ENCODE results near the gene RPL3.
A peak's percentile ranks its signal among the peaks of the same experiment; 100 is the strongest.

Gene RPL3

DNA sequence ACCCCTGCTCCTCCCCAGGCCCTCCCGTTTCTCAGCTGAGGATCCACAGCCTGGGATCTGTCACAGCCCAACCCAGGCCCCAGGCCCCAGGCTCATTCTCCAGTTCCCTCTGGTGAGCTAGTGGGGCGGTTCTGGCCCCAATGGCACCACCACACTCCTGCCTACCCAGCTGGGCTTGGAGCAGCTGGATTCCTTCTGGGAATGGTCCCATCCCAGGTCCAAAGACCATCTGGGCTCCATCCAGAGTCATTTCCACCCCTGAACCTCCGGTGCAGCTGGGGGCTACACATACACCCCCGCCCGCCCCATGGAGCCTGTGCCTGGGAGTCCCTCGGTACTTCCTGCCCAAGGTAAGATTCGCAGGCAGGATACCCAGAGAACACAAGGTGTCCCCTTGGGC lies 39.2 kb downstream of the RPL3 start:
- no peak for DNase-seq

DNA sequence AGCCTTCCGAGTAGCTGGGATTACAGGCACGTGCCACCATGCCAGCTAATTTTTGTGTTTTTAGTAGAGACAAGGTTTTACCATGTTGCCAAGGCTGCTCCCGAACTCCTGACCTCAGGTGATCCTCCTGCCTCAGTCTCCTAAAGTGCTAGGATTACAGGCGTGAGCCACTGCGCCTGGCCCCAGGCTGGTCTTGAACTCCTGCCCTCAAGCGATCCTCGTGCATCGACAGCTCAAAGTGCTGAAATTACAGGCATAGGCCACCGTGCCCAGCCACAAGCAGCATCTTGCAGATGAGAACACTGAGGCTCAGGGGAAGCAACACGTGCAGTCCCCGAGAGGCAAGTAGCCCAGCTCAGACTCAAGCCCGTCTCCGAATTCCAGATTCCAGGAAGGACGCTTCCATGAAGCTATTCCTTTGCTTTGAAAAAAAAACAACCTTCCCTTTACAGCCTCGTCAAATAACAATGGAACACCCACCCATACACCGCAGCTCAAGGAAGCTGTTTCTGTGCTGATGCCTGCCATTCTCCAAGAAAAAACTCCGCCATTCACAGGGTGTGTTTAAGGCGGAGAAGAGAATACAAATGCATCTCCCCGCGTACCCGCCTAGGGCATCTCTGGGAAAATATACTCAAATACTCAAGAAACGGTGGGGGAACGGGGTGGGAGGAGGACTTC lies 40.1 kb downstream of the RPL3 start:
- DNase-seq: no peak

DNA sequence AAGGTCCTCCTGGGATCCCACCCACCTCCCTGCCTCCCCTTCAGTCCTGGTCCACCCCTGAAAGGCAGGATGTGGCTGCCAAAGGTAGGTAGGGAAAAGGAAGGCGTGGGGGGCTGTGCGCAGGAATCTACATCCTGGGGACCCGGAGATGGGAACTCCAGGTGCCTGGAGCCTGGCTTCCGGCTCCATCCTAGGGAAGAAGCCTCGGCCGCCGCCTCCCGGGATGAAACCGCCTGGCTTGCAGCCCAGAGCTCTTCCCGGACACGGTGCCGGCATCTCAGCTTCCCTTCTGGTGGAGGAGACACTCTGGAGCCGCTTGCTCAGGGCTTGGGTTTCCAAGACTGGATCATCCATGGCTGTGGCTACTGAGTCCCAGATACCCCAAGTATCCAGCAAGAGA lies 41.4 kb downstream of the RPL3 start:
- DNase-seq: no peak

DNA sequence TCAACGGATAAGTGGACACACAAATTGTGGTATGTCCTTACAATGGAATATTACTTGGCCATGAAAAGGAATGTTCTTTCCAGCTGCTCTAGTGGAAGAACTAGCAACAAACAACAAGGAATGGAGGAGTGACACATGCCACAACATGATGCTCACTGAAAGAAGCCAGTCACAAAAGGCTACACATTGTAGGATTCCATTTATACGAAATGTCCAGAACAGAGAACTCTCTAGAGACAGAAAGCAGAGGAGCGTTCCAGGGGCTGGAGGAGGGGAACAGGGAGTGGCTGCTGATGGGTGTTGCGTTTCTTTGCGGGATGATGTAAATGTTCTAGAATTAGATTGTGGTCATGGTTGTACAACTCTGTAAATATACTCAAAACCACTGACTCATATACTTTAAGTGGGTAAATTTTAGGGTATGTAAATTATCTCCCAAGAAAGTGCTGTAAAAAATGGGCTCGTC lies 42.2 kb downstream of the RPL3 start:
- DNase-seq: no peak

DNA sequence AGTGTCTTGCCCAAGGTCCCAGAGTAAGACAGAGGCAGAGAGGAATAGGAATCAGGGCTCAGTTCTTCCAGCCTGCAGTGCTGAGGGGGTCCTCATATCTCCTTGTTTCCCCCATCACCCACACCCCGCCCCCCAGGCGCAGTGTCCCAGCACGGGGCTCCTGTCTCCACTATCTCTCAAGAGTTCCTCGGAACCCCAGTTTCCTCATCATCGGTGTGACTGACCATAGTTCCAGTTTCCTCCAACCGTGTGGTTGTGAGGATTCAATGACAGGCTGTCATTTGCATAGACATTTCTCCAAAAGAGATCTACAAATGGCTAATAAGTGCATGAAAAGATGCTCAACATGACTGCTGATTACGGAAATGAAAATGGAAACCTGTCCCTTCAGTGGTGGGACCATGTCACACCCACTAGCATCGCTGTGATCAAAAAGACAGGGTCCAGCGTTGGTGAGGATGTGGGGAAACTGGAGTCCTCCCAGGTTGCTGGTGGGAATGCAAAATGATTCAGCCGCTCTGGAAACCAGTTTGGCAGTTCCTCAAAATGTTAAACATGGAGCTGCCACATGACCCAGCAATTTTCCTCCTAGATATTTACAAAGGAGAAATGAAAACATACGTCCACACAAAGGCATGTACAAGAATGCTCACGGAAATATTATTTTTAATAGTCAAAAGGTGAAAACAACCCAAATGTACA lies 42.8 kb downstream of the RPL3 start:
- DNase-seq: no peak

DNA sequence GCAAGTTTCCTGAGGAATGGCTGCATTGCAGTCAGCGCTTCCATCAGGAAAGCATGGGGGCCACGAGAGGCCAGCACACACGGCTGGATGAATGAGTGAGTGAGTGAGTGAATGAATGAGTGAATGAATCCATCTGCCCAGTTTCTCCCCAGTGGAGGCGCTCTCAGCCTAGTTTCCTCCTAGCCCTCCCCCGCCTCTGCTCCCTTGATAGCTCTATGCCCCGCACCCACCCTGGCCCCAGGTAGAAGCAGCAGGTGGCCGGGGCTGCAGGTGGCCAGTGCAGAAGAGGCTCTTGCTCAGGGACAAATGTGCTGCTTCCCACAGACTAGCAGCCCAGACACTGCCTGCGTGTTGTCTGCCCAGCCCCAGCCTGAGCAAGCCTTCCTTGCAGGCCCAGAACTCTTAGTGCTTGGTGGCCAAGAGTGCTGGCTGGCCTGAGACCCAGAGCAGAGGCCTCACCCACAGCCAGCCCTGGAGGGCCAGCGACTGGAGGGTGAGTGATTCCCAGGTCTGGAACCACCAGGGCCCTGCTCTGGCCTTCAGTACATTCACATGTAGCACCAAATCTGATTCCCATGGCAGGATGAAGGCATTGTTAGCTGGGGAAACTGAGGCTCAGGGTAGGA lies 43.5 kb downstream of the RPL3 start:
- no peak for DNase-seq

DNA sequence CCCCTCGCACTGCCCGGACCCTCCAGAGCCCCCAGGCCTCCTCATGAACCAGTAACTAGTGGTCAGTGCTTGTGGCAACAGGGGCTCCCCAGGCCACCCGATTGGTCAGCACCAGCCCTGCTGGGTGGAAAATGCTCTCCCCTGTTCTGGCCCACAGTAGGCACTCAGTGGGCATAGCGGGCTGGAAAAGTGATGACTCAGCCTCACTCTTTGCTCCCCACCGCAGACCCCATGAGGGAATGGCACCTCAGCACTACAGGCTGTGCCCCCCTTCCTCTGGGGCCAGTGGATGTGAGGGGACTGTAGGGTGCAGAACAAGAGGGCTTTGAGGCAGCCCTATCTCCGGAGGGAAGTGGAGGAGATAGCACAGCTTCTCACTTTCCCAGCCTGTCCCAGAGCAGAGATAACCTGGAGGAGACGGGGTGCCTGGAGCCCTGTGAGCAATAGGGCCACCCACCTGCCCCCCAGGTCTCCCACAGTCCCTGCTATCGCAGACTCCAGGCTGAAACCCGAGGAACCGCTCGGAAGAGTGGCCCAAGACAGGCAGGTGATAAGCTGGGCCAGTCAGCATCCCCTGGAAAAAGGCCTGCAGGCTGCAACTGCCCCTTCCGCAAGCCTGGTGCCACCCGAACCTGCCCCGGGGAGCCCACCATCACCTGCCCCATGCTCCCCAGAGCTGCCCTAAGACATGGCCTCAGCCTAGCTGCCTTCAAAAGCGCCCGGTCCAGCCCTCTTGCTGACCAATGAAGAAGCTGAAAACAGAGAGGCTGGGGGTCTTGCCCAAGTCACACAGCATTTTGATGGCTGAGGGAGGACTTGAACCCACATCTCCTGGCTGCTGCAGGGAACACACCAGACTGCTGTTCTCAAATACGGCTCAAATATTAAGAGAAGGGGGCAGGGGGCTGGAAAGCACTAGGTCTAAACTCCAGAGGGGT lies 45.2 kb downstream of the RPL3 start:
- no peak for DNase-seq

DNA sequence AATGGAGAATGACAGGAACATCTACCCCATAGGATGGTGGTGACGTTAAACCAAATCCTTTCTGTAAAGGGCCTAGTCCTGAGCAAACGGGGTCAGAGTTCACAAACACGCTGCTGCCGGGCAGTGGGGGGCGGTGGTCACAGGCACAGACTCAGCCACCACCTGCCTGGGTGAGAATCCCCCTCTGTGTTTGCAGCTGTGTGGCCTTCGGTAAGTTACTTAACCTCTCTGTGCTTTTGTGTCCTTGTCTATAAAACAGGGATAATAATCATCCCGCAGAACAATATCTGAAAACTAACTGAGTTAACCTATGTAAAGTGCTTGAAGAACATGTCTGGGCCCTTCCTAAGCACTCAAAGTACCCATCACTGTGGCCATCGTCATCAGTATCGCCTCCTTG lies 48.6 kb downstream of the RPL3 start:
- no peak for DNase-seq

DNA sequence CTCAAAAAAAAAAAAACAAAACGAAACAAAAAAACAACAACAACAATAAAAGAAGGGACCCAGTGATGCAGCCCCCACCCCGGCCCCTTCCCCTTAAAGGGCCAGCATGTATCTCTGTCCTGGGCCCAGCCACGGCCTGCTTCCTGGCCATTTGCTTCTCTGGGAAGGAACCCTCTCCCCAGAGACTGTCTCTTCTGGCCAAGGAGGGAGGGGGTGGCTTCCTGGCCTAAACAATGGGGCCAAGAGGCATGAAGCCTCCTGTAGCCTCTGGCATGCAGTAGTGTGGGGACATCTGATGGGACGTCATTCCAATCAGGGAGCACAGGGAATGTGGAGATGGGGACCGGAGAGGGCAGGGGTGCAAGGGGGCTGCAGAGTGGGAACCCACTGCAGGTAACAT lies 49.1 kb downstream of the RPL3 start:
- no peak for DNase-seq

DNA sequence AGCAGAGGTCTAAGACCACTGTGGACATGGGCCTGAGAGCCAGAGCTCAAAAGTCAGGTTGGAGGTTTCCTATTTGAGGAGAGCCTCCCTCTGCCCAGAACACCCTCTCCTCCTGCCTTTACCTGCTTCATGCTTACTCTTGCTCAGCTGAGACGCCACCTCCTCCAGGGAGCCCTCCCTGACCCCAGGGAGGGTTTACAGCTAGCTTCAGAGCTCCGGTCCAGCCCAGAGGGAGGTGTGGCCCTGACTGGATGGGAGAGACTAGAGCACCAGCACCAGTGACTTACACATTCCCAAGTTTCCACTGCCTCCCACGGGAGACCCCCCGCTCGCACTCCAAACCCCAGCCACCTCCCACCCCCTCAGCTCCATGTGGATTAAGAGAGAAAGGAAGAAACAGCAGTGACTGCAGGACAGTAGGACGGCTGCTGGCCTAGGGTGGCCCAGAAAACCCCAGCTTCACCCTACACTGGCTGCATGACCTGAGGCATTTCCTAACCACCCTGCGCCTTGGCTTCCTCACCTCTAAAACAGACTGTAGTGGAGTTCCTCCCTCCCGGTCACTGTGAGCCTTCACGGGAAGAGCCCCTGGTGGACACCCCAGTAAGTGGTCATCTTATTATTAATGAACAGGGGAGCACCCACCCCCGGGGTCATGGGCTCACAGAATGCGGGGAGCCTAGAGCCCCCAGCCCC lies 50.2 kb downstream of the RPL3 start:
- DNase-seq: no peak

DNA sequence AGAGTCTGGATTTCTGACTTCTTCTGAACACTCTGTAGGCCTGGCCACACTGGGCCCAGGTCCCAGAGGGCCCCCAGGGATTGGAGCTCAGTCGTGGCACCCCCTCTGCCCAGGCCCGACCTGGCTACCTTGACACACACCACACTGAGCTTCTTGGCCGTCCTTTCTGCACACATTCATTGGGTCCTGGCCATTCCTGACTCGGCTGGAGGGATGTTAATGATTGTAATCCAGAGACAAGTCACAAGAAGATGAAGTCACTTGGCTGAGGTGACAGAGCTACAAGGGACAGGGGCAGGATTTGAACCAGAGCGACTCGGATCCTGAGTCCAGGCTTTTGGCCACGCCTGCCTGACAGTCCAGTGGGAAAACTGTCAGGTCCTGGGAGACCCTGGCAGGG lies 50.8 kb downstream of the RPL3 start:
- DNase-seq: no peak

DNA sequence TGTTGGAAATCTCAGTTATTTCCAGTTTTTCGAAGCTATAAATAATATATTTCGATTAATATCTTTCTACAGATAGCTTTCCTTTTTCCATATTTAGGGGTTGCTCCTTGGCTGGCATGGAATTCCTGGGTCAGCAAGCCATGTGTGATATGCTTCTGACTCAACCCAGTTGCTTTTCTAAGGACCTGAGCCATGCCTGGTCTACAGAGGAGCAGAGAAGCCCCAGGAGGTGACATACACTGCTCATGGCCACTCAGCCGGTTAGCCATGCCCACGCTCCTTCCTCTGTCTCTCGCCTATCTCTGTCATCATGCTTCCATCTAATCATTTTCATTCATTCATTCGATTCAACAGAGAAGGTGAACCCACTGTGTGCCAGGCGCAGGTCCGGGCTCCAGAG lies 51.4 kb downstream of the RPL3 start:
- no peak for DNase-seq

DNA sequence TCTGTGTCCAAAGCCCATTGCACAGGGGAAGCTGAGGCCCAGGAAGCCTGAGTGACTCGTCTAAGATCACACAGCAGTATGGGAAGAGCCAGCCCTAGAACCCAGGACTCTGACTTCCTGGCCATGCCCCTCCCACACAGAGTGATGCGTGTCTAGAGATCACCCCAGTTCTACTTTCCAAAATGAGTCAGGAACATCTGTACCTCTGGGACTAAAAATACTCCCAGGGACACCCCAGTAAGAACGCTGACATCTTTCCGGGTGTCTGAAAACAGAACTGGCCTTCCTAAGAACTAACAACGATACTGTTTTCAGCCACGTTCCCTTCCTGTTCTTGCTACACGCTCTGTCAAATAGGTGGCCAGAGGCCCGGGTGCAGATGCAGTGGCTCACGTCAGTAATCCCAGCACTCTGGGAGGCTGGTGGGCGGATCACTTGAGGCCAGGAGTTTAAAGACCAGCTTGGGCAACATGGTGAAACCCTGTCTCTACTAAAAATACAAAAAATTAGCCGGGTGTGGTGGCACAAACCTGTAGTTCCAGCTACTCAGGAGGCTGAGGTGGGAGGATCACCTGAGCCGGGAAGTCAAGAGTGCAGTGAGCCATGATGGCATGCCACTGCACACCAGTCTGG lies 52.9 kb downstream of the RPL3 start:
- peak; percentile 69 for DNase-seq

DNA sequence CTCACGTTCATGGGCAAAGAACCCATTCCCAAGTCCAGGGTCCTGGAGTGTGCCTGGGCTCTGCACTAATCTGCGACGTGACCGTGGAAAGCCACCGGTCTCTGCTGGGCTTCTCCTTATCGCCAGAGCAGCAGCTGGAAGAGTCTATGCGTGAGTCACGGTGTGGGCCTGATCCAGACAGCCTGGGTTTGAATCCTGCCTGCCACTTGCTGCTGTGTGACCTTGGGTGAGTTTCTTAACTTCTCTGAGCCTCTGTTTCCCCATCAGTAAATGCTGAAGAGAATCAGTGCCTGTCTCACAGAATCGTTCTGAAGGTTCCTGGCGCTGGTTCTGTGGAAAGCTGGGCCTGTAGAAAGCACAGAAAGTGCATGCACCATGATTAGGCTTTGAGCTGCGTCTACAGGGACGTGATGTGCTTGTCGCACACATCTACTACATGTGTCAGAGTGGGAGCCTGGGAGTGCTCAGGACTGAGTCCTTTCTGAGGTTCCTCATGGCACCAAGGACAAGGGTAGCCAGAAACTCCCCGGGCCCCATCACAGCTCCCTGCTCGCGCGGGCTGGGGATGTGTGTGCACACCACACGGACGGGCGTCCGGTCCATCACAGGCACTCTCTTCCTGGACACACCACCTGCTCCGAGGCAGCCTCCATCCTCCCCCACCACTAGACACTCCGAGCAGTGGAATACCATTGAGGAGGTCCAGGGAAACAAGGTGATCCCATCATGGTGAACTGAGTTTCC lies 54.1 kb downstream of the RPL3 start:
- no peak for DNase-seq

DNA sequence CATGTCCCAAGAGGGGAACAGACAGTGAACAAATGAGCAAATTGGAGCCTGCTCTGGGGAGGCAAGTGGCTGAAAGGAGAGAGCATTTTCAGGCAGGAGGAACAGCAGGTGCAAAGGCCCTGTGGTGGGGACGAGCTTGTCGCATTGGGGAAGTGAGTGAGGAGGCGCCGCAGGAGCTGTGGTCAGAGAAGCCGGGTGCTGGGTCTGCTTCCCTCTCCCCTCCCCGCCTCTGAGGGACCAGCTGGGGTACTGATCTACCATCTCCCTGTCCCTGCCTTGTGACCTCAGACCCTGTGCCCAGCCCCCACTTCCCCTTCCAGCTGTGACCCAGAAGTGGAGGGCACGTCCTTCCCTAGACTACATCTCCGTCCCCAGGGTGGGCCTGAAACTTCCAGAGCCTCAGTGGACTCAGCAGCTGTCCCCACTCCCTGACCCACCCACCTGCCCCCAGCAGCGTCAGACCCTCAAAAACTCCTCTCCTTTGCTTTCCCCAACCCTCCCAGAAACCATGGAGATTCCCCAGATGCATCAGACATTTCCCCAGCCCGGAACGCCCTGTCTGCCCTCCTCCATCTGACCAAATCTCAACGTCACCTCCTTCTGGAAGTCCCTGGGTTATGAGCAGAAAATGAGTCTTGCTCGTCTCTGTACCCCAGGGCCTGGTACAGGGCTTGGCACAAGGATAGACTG lies 54.9 kb downstream of the RPL3 start:
- DNase-seq: no peak

DNA sequence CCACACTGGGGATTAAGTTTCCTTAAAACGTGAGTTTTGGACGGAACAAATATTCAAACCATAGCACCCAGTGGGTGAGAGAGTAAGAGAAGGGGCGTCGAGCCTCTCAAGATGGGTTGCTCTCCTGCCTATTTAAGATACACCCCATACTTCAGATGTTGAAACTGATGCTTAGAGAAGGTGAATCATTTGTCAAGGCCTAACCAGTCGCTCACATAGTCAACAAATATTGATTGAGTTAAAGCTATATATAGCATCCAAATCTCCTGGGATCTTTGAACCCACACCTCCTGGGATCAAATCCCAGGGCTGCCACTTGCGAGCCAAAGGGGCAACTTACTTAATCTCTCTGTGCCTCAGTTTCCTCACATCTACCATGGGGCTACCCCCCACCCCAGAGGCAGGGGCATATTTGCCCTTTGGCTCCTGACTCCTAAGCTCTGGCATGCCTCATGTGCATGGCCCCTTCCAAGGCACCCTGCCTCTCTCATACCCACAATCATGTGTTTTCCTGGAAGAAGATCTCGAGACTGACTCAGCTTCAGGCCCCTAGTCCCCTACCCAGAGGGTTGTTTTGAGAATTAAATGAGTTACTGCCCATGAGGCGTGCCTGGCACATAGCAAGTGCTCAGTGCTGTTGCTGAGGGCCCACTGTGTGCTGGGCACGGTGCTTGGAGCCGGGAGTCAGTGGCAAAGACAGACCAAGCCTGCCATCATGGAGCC lies 55.6 kb downstream of the RPL3 start:
- no peak for DNase-seq

Data from stimulated activated CD8-positive, alpha-beta memory T cell treated with anti-CD3 and anti-CD28 coated beads, Interleukin-4, amount 100 ng/mL, for 48 hours (primary cell).